Neural progenitor cell (in vitro differentiated cells): ENCODE data around the gene TRAPPC11.

Experiments used
- CTCF ChIP-seq: fragments of 200-600 bp; sonication (generic); IDR thresholded peaks from 2 replicates; pipeline ENCODE4 v1.5.1; 2017; ENCODE audit warnings: antibody characterized with exemption, mild to moderate bottlenecking
- EZH2 ChIP-seq: fragments of 200-600 bp; sonication (generic); IDR thresholded peaks from 2 replicates; pipeline ENCODE4 v1.6.1; 2017; ENCODE audit warnings: antibody characterized with exemption, mild to moderate bottlenecking, moderate library complexity
- EZH2phosphoT487 ChIP-seq: fragments of 200-600 bp; sonication (generic); IDR thresholded peaks from 2 replicates; pipeline ENCODE4 v1.6.1; 2017; ENCODE audit warnings: antibody characterized with exemption

- TF ChIP-seq CTCF = no peak
- TF ChIP-seq EZH2 = no peak
- TF ChIP-seq EZH2phosphoT487 = no peak
Observed at GRCh38 chr4:183635321-183635720, 23.8 kb upstream of the TRAPPC11 start.
